Measurements from ENCODE around the gene ANK3. TPM values are rescaled to one million over a fixed set of nuclear protein-coding genes. Genes with fewer than 3 reads are reported as not detected.

ANK3 gene
- total RNA-seq, 1 donor from 2014 or later, result 260 TPM

GRCh38 chr10:60138026-60138425 lies 251.6 kb downstream of the ANK3 start:
- DNase-seq, result no peak

GRCh38 chr10:60137292-60137992 lies 252.2 kb downstream of the ANK3 start:
- no peak for DNase-seq

GRCh38 chr10:60135020-60135419 lies 254.7 kb downstream of the ANK3 start:
- no peak for DNase-seq

GRCh38 chr10:60134548-60134947 lies 255.1 kb downstream of the ANK3 start:
- DNase-seq, result no peak

GRCh38 chr10:60130130-60130579 lies 259.5 kb downstream of the ANK3 start:
- DNase-seq, result no peak

- no peak for DNase-seq
These were observed 263.8 kb downstream of the ANK3 start for GRCh38 chr10:60125895-60126294.

GRCh38 chr10:60124536-60124935 lies 265.1 kb downstream of the ANK3 start:
- DNase-seq, result no peak

GRCh38 chr10:60123668-60124067 lies 266.0 kb downstream of the ANK3 start:
- no peak for DNase-seq

GRCh38 chr10:60123172-60123571 lies 266.5 kb downstream of the ANK3 start:
- no peak for DNase-seq

GRCh38 chr10:60122190-60122589 lies 267.5 kb downstream of the ANK3 start:
- DNase-seq, result no peak

- DNase-seq, result no peak
These were observed 274.7 kb downstream of the ANK3 start for GRCh38 chr10:60114765-60115586.

- DNase-seq, result no peak
These were observed 278.9 kb downstream of the ANK3 start for GRCh38 chr10:60110739-60111138.

- no peak for DNase-seq
These were observed 282.2 kb downstream of the ANK3 start for GRCh38 chr10:60107308-60107976.

GRCh38 chr10:60105295-60105695 lies 284.4 kb downstream of the ANK3 start:
- DNase-seq, result no peak

GRCh38 chr10:60101821-60102220 lies 287.9 kb downstream of the ANK3 start:
- no peak for DNase-seq

- DNase-seq, result no peak
These were observed 289.5 kb downstream of the ANK3 start for GRCh38 chr10:60099998-60100747.

- DNase-seq, result no peak
These were observed 290.7 kb downstream of the ANK3 start for GRCh38 chr10:60098677-60099601.

- no peak for DNase-seq
These were observed 292.7 kb downstream of the ANK3 start for GRCh38 chr10:60096761-60097513.

GRCh38 chr10:60093317-60093716 lies 296.4 kb downstream of the ANK3 start:
- DNase-seq, result no peak

- DNase-seq, result no peak
These were observed 302.8 kb downstream of the ANK3 start for GRCh38 chr10:60086862-60087261.
